Testis (tissue), 2 donors: ENCODE data around the gene R3HDM4.

Experiments
- POLR2A ChIP-seq: fragments of 450-650 bp; IDR thresholded peaks from one replicate; pipeline ENCODE4 v1.6.1; 2017; ENCODE audit warnings: antibody characterized with exemption, mild to moderate bottlenecking, moderate library complexity
- TF ChIP-seq, protein P1 (sequence below), 3 experiments: fragments of 450-650 bp in 2 of 3; fragments of 200-600 bp in 1 of 3; sonication (generic) in 1 of 3; IDR thresholded peaks; one replicate each; pipeline ENCODE4 v1.5.1; 2016 to 2019; ENCODE audit warnings: antibody characterized with exemption in 3 of 3, mild to moderate bottlenecking in 2 of 3, moderate library complexity in 1 of 3

DNA sequence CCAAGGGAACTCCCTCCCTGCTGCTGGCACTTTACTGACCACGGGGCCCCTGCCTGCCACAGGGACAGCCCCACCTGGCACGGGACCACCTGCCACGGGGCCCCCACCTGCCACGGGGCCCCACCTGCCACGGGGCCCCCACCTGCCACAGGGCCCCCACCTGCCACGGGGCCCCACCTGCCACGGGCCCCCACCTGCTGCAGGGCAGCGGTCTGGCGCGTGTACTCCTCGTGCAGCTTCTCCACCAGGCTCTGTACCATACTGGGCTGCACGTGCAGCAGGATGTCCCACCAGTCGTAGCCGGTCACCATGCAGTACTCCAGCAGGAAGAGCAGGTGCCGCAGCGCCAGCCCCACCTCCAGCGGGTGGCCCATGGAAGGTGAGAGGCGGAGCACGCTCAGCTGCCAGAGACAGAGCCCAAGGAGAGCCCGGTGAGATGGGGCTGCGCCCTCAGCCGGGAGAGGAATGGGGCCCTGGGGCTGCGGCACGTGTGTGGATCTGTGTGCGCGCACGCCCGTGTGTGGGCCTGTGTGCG is 36.2 kb downstream of the R3HDM4 start:
- TF ChIP-seq, protein P1, sequence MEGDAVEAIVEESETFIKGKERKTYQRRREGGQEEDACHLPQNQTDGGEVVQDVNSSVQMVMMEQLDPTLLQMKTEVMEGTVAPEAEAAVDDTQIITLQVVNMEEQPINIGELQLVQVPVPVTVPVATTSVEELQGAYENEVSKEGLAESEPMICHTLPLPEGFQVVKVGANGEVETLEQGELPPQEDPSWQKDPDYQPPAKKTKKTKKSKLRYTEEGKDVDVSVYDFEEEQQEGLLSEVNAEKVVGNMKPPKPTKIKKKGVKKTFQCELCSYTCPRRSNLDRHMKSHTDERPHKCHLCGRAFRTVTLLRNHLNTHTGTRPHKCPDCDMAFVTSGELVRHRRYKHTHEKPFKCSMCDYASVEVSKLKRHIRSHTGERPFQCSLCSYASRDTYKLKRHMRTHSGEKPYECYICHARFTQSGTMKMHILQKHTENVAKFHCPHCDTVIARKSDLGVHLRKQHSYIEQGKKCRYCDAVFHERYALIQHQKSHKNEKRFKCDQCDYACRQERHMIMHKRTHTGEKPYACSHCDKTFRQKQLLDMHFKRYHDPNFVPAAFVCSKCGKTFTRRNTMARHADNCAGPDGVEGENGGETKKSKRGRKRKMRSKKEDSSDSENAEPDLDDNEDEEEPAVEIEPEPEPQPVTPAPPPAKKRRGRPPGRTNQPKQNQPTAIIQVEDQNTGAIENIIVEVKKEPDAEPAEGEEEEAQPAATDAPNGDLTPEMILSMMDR (IDR thresholded peaks at IDR 0.05): no peak
- no peak for TF ChIP-seq POLR2A
